Sigmoid colon (tissue), 4 donors: ENCODE results near the gene MTX3.

Experiments used
- CTCF ChIP-seq, 4 experiments: fragments of 450-650 bp in 3 of 4; fragments of 200-600 bp in 1 of 4; IDR thresholded peaks; one replicate each; pipeline ENCODE4 v1.5.1; 2016 to 2019; ENCODE audit warnings: antibody characterized with exemption in 4 of 4, mild to moderate bottlenecking in 3 of 4, moderate library complexity in 2 of 4
- EP300 ChIP-seq, 4 donors: sonication (generic); formaldehyde crosslinking; IDR thresholded peaks; one replicate each; pipeline ENCODE4 v1.6.1; 2017; ENCODE audit warnings: antibody characterized with exemption in 4 of 4
- POLR2A ChIP-seq, 2 donors: fragments of 450-650 bp; IDR thresholded peaks; one replicate each; pipeline ENCODE4 v1.6.1; 2016; ENCODE audit warnings: antibody characterized with exemption in 2 of 2, mild to moderate bottlenecking in 2 of 2, moderate library complexity in 2 of 2

GRCh38 chr5:80010754-80011392 lies 19.8 kb upstream of the MTX3 start:
- no peak for TF ChIP-seq CTCF (IDR thresholded peaks at IDR 0.05)
- TF ChIP-seq EP300 (IDR thresholded peaks at IDR 0.05), result no peak
- no peak for TF ChIP-seq POLR2A (IDR thresholded peaks at IDR 0.05)
